ENCODE results near the gene KCNB1.

Gene KCNB1

DNA sequence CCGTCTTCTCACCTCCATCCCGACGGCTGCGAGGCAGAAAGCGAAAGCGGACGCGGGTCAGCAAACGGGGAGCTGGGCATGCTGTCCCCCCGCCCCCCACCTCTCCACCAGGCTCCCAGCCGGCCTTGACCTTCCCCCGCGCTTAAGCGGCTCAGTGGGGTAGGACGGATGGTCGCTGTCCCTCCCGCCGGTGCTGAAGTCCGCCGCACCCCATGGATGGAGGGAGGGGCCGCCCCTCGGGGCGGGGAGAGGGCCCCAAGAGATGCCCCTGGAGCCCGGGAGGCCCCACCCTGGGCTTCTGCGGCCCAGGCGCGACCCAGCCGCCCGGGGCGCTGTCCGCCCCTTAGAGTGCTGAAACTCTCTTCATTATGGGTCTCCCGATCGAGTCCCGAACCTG lies at the start of gene KCNB1:
Gene KCNB1, minus strand, starts transcription at position 48 of the 397 bp plus-strand sequence. CDS start 188 bp downstream, outside the sequence.
- peak; percentile 8 to 38 for DNase-seq (ENCODE audit: low read depth in 2 of 2)

GRCh38 chr20:49529470-49529869 lies 47.0 kb upstream of the KCNB1 start:
- no peak for DNase-seq (ENCODE audit: low read depth in 2 of 2)

DNA sequence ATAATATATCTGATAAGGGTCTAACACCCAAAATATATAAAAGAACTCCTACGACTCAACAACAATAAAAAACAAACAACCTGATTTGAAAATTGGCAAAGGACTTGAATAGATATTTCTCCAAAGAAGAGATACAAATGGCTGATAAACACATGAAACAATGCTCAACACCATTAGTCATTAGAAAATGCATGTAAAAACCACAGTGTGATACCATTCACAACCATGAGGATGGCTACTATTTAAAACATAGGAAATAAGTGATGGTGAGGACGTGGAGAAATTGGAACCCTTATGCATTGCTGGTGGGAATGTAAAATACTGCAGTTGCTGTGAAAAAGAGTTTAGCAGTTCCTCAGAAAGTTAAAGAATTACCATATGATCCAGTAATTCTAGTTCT lies 44.1 kb upstream of the KCNB1 start:
- DNase-seq (ENCODE audit: low read depth in 2 of 2), result no peak

GRCh38 chr20:49526056-49526455 lies 43.6 kb upstream of the KCNB1 start:
- DNase-seq (ENCODE audit: low read depth in 2 of 2), result no peak

GRCh38 chr20:49523767-49524360 lies 41.4 kb upstream of the KCNB1 start:
- DNase-seq (ENCODE audit: low read depth in 2 of 2), result no peak

DNA sequence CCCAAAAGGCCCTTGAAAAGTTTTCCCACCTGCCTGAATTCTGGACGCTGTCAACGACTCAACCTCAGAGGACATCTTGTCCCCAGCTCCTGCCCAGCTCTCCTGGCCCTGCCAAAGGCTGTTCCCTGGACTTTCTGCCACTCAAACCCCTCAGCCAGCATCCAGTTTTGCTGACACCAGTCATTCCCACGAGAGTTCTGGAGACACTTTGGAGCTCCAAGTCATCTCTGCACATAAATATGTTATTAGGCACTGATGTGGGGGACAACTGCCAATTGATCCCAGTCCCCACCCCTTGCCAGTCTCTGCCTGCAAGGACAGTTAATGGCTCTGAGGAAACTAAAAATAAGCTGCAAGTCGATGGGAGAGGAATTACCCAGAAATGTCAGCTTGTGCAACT lies 38.9 kb upstream of the KCNB1 start:
- DNase-seq (ENCODE audit: low read depth in 2 of 2), result no peak

DNA sequence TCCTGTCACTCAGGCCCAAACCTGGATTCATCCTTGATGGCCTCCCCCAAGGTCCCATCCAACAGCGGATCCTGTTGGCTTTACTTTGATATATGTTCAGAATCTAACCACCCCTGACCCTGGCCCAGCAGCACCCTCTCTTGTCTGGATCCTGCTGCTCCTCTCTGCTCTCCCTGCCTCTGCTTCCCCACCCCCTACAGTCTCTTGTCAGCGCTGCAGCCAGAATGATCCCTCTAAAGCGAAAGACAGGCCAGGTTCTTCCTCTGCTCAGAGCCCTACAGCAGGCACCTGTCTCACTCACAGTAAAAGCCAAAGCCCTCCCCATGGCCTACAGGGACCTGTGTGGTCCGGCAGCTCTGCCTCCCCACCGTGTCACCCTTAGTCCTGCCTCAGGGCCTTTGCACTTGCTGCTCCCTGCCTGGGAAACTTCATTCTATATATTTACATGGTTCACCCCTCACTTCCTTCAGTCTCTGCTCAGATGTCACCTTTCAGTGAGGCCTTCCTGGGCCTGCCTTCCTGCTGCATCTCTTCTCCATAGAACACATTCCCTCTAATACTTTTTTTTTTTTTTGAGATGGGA lies 37.4 kb upstream of the KCNB1 start:
- DNase-seq (ENCODE audit: low read depth in 2 of 2), result no peak

GRCh38 chr20:49519212-49519712 lies 36.8 kb upstream of the KCNB1 start:
- no peak for DNase-seq (ENCODE audit: low read depth in 2 of 2)

DNA sequence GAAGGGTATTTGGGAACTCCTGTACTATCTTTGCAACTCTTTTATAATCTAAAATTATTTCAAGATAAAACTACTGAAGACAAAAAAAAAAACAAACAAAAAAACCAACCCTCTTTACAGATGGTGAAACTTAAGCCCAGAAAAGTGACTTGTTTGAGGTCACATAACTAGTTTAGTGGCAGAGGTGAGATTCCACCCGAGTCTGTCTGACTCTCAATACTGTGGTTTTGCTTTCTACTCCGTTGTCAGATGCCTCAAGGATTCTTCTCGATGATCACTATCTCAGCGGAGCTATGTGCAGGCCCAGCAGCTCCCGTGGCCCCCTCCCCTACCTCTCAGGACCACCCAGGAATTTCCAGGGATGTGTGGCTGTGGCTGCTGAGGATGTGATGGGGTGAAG lies 36.1 kb upstream of the KCNB1 start:
- DNase-seq (ENCODE audit: low read depth in 2 of 2), result no peak

- no peak for DNase-seq (ENCODE audit: low read depth in 2 of 2)
Observed at GRCh38 chr20:49517805-49518100, 35.3 kb upstream of the KCNB1 start.

GRCh38 chr20:49516916-49517804 lies 34.7 kb upstream of the KCNB1 start:
- DNase-seq (ENCODE audit: low read depth in 2 of 2), result no peak

DNA sequence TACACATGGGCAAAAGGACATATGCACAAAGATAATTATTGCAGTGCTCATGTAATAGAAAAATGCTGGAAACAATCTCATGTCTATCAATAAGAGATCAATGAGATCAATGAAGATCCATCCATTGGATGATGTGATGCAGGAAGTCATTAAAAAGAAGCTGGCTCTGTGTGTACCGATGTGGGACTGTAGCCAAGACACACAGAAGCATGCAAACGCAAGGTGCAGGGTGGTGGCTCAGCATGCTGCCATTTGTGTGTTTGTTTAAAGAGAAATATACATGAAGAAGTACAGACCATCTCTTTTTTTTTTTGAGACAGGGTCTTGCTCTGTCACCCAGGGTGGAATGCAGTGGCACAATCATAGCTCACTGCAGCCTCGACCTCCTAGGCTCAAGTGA lies 33.1 kb upstream of the KCNB1 start:
- no peak for DNase-seq (ENCODE audit: low read depth in 2 of 2)

GRCh38 chr20:49513517-49513916 lies 31.0 kb upstream of the KCNB1 start:
- no peak for DNase-seq (ENCODE audit: low read depth in 2 of 2)

DNA sequence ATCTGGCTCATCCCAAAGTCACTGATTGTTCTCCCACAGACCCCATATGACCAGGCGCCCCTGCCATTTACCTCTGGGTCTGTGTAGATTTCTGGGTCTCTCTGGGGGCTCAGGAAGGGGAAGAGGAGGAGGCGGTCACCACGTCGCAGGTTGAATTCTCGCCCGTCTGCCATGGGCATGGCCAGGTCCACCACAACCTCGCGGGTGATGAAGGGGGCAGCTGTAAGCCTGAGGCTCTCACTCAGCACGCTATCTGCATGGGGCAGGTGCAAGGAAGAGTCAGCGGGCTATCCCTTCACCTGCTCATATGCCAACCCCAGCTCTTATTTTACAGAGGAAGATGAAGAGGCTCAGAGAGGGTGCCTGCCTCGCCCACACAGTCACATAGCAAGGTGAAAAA lies 30.5 kb upstream of the KCNB1 start:
- DNase-seq (ENCODE audit: low read depth in 2 of 2), result no peak

DNA sequence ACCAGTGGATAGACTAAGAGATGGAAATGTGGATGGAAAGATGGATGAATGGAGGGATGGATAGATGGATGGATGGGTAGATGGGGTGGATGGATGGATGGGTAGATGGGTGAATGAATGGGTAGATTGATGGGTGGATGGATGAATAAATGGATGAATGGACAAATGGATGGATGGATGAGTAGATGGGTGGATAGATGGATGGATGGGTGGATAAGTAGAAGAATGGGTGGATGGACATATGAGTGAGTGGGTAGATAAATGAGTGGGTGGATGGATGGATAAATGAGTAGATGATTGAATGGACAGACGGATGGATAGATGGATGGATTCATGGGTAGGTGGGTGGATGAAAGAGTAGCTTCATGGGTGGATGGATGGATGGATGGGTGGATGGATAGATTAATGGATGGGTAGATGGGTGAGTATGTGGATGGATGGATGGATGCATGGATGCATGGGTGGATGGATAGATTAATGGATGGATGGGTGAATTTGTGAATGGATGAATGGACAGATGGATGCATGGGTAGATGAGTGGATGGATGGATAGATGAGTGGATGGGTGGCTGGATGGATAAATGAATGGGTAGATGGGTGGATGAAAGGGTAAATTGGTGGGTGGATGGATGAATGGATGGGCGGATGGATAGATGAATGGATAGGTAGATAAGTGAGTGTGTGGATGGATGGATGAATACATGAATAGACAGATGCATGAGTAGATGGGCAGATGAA lies 29.5 kb upstream of the KCNB1 start:
- no peak for DNase-seq (ENCODE audit: low read depth in 2 of 2)

GRCh38 chr20:49510562-49511122 lies 28.2 kb upstream of the KCNB1 start:
- no peak for DNase-seq (ENCODE audit: low read depth in 2 of 2)

GRCh38 chr20:49508435-49509199 lies 26.1 kb upstream of the KCNB1 start:
- no peak for DNase-seq (ENCODE audit: low read depth in 2 of 2)

- DNase-seq (ENCODE audit: low read depth in 2 of 2), result no peak
Observed at GRCh38 chr20:49507741-49508434, 25.4 kb upstream of the KCNB1 start.

DNA sequence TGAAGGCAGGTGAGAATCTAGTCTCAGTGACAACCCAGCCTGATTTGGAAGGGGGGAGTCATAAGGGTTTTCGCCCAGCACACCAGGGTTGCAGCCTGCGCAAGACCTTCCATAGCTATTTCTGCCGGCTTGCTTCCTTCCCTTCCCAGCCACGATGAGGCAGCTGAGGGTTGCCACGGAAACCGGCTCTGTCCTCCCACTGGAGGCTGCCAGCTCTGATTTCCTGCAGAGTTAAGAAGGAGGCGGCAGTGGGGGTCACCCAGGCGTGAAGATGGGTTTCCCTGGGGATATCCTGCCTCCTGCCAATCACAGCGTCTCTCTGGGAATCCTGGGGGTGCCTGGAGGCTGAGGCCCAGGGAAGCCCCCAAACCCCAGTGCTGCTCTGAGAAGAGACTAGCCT lies 23.1 kb upstream of the KCNB1 start:
- no peak for DNase-seq (ENCODE audit: low read depth in 2 of 2)

DNA sequence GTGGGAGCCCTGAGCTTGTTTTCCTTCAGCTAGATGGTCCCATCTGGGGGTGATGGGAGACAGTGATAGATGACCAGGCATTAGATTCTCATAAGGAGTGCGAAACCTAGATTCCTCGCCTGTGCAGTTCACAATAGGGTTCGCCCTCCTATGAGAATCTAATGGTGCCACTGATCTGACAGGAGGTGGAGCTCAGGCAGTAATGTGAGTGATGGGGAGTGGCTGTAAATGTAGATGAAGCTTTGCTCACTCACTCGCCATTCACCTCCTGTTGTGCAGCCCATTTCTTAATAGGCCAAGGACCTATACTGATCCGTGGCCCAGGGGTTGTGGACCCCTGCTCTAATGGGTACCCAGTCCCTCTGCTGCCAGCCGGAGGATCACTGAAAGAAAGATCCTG lies 20.7 kb upstream of the KCNB1 start:
- no peak for DNase-seq (ENCODE audit: low read depth in 2 of 2)

- no peak for DNase-seq (ENCODE audit: low read depth in 2 of 2)
Observed at GRCh38 chr20:49501917-49502316, 19.4 kb upstream of the KCNB1 start.
